ENCODE measurements around the gene ARRB1. TPM values are rescaled to one million over a fixed set of nuclear protein-coding genes. Genes with fewer than 3 reads are reported as not detected.
"Not testable (repeated sequence)": the region's sequence is repeated elsewhere in the genome, so short reads cannot be mapped to it uniquely, and the experiment has no call there.

Gene ARRB1
- 70.8 TPM for total RNA-seq

DNA sequence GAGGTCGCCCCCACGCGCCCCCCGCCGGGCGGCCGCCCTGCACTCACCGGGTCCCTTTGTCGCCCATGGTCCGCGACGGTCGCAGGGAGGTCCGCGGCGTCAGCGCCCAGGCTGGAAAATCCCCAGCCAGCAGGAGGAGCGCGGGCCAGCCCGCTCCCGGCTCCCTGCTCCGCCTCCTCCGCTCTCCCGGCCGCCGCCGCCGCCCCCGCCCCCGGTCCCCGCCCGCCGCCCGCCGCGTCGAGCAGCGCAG is at the start of gene ARRB1:
TSS of gene ARRB1 (minus strand) at position 121 of the 250 bp plus-strand sequence. CDS start at position 67, 54 bp downstream.
- intact Hi-C loops (cut with DNase I): no loop called here
- ATAC-seq: no peak
- DNase-seq (ENCODE audit: low spot score): no peak

DNA sequence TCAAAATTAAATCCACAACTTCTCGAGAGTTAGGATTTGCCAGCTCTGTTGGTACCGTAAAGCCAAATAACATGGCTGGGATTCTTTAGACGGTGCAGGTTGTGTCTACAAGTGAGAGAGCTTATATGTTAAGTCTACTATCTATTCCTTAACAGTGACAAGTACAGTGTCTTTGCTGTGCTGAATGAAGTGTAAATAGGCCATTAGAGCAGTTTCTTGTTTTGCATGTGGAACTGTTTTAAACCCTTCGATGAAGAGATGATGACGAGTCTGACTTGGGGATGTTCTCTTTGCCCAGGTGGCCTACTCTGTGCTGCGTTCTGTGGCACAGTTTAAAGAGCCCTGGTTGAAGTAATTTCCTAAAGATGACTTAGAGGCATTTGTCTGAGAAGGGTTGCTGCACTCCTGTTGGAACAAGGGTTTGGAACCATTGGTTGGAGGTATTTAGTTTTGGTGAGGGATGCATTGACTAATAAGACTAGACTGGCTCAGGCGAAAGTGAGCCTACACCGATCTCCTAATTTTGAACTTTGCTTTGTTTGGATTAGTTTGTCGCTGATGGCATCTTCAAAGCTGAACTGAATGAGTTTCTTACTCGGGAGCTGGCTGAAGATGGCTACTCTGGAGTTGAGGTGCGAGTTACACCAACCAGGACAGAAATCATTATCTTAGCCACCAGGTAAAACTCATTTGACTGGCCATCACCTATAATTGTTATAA is 48.8 kb upstream of the ARRB1 start:
- peak; percentile 23 for ATAC-seq
- intact Hi-C loops (cut with DNase I): no loop called here
- DNase-seq (ENCODE audit: low spot score): no peak

GRCh38 chr11:75399344-75400145 is 48.1 kb upstream of the ARRB1 start, which contains the start of gene RPS3:
Gene RPS3, plus strand, starts transcription at chr11:75399518. Its CDS starts 30 bp downstream, at chr11:75399548.
- ATAC-seq: peak; percentile 98
- intact Hi-C loops (cut with DNase I): no loop called here
- peak; percentile 92 for DNase-seq (ENCODE audit: low spot score)

DNA sequence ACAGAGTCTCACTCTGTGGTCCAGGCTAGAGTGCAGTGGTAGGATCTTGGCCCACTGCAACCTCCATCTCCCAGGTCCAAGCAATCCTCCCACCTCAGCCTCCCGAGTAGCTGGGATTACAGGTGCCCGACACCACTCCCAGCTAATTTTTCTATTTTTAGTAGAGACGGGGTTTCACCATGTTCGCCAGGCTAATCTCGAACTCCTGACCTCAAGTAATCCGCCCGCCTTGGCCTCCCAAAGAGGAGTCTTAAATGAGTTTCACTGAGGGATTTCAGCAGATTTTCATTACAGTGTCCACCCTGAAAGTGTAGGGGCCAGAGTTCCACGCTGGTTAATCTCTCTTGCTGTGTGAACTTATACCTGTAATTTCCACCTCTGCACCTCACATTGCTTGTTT is 47.4 kb upstream of the ARRB1 start:
- intact Hi-C loops (cut with DNase I): no loop called here
- ATAC-seq: peak; percentile 1
- DNase-seq (ENCODE audit: low spot score): no peak

DNA sequence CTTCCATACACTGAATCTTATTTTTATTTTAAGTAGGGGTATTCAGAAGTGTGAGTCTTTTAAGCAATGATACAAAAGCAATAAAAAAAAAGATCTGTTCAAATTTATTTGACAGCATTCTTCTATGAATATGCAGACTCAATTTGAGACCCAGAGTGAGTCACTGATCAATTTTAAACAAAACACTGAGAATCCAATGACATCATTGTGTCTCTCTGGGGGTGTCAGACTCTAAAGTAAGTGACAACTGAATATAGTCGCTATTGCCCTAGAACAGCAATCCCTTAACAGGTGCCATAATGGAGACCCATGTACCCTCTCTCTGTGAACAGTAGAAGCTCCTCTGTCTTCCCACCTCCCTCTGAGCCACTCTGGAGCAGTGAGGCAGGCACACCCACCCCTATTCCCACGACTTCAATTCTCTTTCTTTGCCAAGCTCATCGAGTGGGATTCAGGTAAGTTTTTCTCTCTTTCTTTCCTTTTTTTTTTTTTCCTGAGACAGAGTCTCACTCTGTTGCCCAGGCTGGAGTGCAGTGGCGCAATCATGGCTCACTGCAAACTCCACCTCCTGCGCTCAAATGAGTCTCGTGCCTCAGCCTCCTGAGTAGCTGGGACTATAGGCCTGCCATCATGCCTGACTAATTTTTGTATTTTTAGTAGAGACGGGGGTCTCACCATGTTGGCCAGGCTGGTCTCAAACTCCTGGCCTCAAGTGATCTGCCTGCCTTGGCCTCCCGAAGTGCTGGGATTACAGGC is 42.8 kb upstream of the ARRB1 start:
- intact Hi-C loops (cut with DNase I): loop anchor here (5.0 kb wide), 1 partner anchor 138 kb away; no protein-coding TSS in a partner anchor
- DNase-seq (ENCODE audit: low spot score): no peak
- no peak for ATAC-seq

DNA sequence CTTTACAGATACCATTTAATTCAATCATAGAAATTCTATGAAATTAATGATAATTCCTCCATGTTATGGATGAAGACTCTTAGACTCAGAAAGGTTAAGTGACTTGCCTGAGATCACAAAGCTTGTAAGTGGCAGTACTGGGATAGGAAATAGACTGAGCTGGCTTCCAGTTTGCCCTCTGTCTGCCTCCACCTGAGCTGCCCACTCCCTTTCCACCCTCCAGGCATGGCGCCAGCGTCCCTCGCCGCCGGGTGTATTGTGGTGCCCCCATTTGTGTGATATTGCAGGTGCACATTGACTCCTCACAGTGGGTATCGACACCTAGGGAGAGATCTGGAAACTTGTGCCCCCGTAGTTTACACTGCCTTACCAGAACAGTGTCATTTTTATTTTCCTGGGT is 38.5 kb upstream of the ARRB1 start:
- DNase-seq (ENCODE audit: low spot score) (no peak), ATAC-seq (no peak)
- intact Hi-C loops (cut with DNase I): loop anchor here (5.0 to 10.0 kb wide), 2 partner anchors 65 to 142 kb away; no protein-coding TSS in a partner anchor

DNA sequence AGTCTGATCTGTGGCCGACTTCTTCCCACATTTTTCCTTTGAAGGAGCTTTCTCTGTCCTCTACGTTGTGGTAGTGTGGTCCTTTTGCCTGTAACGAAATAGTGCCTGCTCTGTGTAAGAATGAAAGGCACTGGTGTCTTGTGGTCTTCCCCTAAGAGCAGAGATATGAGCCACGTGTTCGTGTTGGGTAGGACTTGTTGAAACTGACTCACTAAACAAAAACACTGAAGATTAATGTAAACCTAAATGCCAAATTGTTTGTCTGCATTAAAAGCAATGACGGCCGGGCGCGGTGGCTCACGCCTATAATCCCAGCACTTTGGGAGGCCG is 37.8 kb upstream of the ARRB1 start:
- DNase-seq (ENCODE audit: low spot score): no peak
- ATAC-seq: no peak
- intact Hi-C loops (cut with DNase I): loop anchor here (10.0 kb wide), 1 partner anchor 64 kb away; no protein-coding TSS in a partner anchor

DNA sequence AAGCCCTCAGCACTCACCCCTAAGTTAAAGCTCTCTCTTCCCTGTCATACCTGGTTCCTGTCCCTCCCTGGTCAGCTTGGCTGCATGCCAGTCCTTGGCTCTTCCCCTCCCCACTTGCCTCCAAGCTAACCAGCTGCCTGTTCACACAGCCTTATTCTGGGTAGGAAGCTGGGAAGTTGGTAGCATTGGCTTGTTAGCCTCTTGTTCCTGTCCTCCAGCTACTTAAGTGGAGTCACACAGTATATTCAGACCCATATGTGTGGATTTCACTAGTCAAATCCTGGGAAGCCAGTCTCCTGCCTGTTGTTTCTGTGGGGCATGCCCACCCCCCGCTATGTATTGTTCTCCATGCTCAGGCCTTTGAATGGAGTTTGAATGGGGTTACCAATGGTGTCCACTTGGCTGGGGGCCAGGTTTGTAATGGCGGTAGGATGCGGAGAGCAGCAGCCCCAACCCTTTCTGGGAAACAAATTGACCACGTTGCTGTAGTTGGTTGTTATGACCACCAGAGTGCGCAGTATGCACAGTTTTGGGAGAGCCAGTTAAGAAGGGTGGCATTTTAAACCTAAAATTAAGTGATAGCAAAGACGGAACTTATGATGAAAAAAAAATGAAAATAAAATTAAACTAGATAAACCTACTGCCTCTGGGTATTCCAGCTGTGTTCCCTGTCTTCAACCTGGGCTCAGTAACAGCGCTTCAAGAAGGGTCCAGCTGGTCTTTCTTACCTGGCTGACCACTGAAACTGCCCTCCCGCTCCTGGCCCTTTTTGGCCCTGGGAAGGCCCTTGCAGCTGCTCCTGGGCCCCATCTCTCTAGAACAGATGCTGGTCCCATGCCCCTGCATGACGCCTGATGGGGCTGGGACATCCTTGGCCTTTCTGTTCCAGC is 37.2 kb upstream of the ARRB1 start:
- ATAC-seq (peak; percentile 82), DNase-seq (ENCODE audit: low spot score) (peak; percentile 86)
- intact Hi-C loops (cut with DNase I): loop anchor here (10.0 kb wide), 1 partner anchor 64 kb away; no protein-coding TSS in a partner anchor

- intact Hi-C loops (cut with DNase I): loop anchor here (10.0 kb wide), 1 partner anchor 63 kb away; no protein-coding TSS in a partner anchor
- no peak for DNase-seq (ENCODE audit: low spot score)
- ATAC-seq: no peak
These were observed 36.4 kb upstream of the ARRB1 start for GRCh38 chr11:75387736-75388294.

DNA sequence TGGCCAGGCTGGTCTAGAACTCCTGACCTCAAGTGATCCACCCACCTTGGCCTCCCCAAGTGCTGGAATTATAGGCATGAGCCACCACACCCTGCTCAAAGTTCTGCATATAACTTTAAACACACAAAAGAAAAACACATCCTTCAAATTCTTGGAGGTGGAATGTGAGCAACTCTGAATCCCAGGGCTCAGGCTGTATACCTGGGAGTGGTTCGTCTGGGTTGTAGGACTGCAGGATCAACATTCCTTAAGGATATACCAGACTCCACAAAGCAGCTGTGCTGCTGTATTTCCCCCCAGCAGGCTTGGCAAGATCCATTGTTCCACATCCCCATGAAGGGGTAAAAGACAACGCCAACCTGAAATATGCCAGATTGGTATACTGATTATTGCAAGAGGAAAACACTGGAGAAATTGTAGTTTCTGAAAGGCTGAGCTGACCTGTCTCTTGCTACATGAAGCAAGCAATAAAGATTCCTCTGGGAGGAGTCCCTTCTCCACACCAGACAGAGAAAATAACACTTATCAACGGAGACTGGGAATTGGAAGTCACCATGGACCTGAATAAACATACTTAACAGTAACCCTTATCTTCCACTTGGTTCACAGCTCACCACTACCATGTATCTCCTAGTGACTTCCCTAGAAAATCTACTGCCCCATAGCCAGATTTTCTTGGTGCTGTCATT is 35.6 kb upstream of the ARRB1 start:
- ATAC-seq (no peak), DNase-seq (ENCODE audit: low spot score) (no peak)
- intact Hi-C loops (cut with DNase I): loop anchor here (10.0 kb wide), 1 partner anchor 62 kb away; no protein-coding TSS in a partner anchor

GRCh38 chr11:75384438-75385080 is 33.1 kb upstream of the ARRB1 start:
- intact Hi-C loops (cut with DNase I): loop anchor here (5.0 to 10.0 kb wide), 2 partner anchors 60 to 1522 kb away; no protein-coding TSS in a partner anchor
- ATAC-seq (peak; percentile 90), DNase-seq (ENCODE audit: low spot score) (peak; percentile 91)

GRCh38 chr11:75383246-75383645 is 31.8 kb upstream of the ARRB1 start:
- intact Hi-C loops (cut with DNase I): loop anchor here (5.0 to 10.0 kb wide), 2 partner anchors 58 to 1521 kb away; no protein-coding TSS in a partner anchor
- DNase-seq (ENCODE audit: low spot score) (no peak), ATAC-seq (no peak)

DNA sequence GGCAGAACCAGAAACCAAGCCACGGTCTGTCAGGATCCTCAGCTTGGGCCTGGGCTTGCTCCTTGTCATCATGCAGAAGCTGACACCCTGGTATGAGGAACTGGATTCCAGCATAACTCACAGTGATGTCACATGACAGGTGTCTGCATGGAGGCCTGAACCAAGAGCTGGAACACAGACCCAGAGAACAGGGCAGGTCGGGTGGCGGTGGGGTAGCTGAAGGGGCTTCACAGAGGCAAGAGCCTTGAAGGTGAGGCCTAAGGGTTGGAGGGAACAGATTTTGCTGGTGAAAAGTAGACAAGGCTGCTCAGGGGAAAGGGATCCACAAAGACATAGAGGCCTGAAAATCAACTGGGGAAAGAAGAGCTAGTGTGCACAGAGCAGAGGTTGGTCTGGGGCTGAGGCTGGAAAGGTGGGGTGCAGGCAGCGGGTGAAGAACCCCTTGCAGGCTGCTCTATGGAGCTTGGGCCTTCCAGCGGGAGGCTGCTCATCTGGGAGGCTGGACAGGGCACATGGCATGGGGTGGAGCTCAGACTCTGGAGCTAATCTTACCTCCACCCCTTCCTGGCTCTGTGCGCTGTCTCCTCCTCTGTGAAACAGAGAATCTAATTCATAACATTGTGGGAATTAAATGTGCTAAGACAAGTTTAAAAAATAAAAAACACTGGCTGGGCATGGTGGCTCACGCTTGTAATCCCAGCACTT is 29.4 kb upstream of the ARRB1 start:
- no peak for ATAC-seq
- intact Hi-C loops (cut with DNase I): loop anchor here (2.0 to 10.0 kb wide), 3 partner anchors 56 to 1519 kb away; no protein-coding TSS in a partner anchor

GRCh38 chr11:75380245-75380644 is 28.8 kb upstream of the ARRB1 start:
- ATAC-seq (no peak), DNase-seq (ENCODE audit: low spot score) (no peak)
- intact Hi-C loops (cut with DNase I): loop anchor here (2.0 to 10.0 kb wide), 3 partner anchors 55 to 1518 kb away; no protein-coding TSS in a partner anchor

More for the DNA sequence above, 29.4 kb upstream of the ARRB1 start:
- no peak for DNase-seq (ENCODE audit: low spot score)

DNA sequence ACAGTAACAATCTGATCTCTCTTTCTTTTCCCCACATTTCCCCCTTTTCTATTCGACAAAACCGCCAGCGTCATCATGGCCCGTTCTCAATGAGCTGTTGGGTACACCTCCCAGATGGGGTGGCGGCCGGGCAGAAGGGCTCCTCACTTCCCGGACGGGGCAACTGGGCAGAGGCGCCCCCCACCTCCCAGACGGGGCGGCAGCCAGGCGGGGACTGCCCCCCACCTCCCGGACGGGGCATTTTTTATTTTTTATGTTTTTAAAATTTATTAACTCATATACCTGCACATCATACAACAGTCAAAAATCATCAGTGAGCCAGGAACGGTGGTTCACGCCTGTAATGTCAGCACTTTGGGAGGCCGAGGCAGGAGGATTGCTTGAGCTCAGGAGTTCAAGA is 27.3 kb upstream of the ARRB1 start:
- intact Hi-C loops (cut with DNase I); DNase-seq (ENCODE audit: low spot score); ATAC-seq: not testable (repeated sequence)

DNA sequence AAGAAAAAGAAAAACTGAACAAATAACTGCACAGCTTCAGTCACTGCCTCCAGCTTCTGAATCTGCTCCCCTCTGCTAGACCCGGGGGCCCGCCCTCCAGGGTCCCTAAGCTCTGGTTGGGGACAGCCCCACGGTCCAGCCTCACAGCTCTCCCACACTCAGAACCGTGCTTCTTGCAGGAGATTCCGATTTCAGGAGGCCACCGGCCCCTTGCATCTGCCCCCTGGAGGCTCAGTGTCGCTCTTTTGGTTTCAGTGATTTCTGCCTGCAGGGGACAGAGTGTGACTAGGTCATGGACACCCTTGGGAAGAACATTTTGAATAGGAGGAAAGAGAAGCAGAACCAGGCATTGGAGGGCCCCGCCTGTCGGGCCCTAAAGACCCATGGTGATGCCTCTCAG is 24.7 kb upstream of the ARRB1 start:
- DNase-seq (ENCODE audit: low spot score): no peak
- intact Hi-C loops (cut with DNase I): no loop called here
- no peak for ATAC-seq
